GM12878 (cell line): ENCODE measurements around the gene CNN2. TPM values are rescaled to one million over a fixed set of nuclear protein-coding genes. Genes with fewer than 3 reads are reported as not detected.

Experiments
- BCL11A ChIP-seq: IDR thresholded peaks from 2 replicates; pipeline ENCODE4 v1.6.1; 2011; ENCODE audit warnings: low read depth, low read length
- CBX5 ChIP-seq: sonication (generic); IDR thresholded peaks from 2 replicates; pipeline ENCODE4 v1.6.1; 2016; ENCODE audit warnings: low read depth, moderate library complexity, mild to moderate bottlenecking, inconsistent platforms
- CREB1 ChIP-seq: IDR thresholded peaks from 2 replicates; pipeline ENCODE4 v1.6.1; 2012; ENCODE audit warnings: low read depth, mild to moderate bottlenecking, inconsistent platforms
- ELK1 ChIP-seq: IDR thresholded peaks from 2 replicates; pipeline ENCODE4 v1.6.1; 2012; ENCODE audit warnings: low read depth, low read length, improper control_type of control experiment
- ETV6 ChIP-seq, 2 experiments: fragments of 450-650 bp in 1 of 2; IDR thresholded peaks in 1 of 2; conservative IDR thresholded peaks in 1 of 2; 2 replicates each; pipeline ENCODE4 v1.6.1; 2014; ENCODE audit warnings: antibody characterized with exemption in 1 of 2, borderline replicate concordance in 1 of 2, low read depth in 1 of 2, mild to moderate bottlenecking in 1 of 2, moderate library complexity in 1 of 2
- FOS ChIP-seq: IDR thresholded peaks from 3 replicates; pipeline ENCODE4 v1.6.1; 2011; ENCODE audit warnings: borderline replicate concordance; ENCODE audit not compliant: insufficient read length; ENCODE audit errors: extremely low read depth
- FOXK2 ChIP-seq: fragments of 450-650 bp; IDR thresholded peaks from 2 replicates; pipeline ENCODE4 v1.6.1; 2017; ENCODE audit warnings: mild to moderate bottlenecking, moderate library complexity
- GABPA ChIP-seq: IDR thresholded peaks from 2 replicates; pipeline ENCODE4 v1.6.1; 2014; ENCODE audit warnings: antibody characterized with exemption, low read depth, mild to moderate bottlenecking, inconsistent platforms
- HDAC2 ChIP-seq: fragments of 200-600 bp; sonication (generic); IDR thresholded peaks from 2 replicates; pipeline ENCODE4 v1.6.1; 2017
- HDGF ChIP-seq: fragments of 450-650 bp; IDR thresholded peaks from 2 replicates; pipeline ENCODE4 v1.6.1; 2016; ENCODE audit warnings: antibody characterized with exemption
- IKZF1 ChIP-seq: fragments of 450-650 bp; conservative IDR thresholded peaks from 2 replicates; pipeline ENCODE4 v1.6.1; 2017; ENCODE audit warnings: antibody characterized with exemption, mild to moderate bottlenecking
- JUND ChIP-seq: IDR thresholded peaks from 2 replicates; pipeline ENCODE4 v1.6.1; 2012; ENCODE audit warnings: low read depth, mild to moderate bottlenecking, low read length, improper control_type of control experiment, moderate library complexity
- MEF2B ChIP-seq: fragments of 450-650 bp; IDR thresholded peaks from 2 replicates; pipeline ENCODE4 v1.6.1; 2018; ENCODE audit warnings: mild to moderate bottlenecking, moderate library complexity; ENCODE audit not compliant: partially characterized antibody, poor library complexity, severe bottlenecking
- MTA2 ChIP-seq: fragments of 450-650 bp; IDR thresholded peaks from 2 replicates; pipeline ENCODE4 v1.6.1; 2016; ENCODE audit warnings: low read depth, mild to moderate bottlenecking, moderate library complexity
- MYB ChIP-seq: fragments of 150-350 bp; IDR thresholded peaks from 2 replicates; pipeline ENCODE4 v1.6.1; 2014; ENCODE audit warnings: mild to moderate bottlenecking, low read depth, low read length, borderline replicate concordance
- NR2C2 ChIP-seq: IDR thresholded peaks from 2 replicates; pipeline ENCODE4 v1.6.1; 2011; ENCODE audit warnings: borderline replicate concordance, low read depth; ENCODE audit not compliant: control insufficient read depth, insufficient read length
- PAX5 ChIP-seq: IDR thresholded peaks from 2 replicates; pipeline ENCODE4 v1.6.1; 2011; ENCODE audit warnings: low read depth, low read length, borderline replicate concordance
- SMAD5 ChIP-seq: IDR thresholded peaks from 2 replicates; pipeline ENCODE4 v1.6.1; 2016; ENCODE audit warnings: antibody characterized with exemption, low read depth
- SMC3 ChIP-seq: IDR thresholded peaks from 2 replicates; pipeline ENCODE4 v1.6.1; 2011; ENCODE audit warnings: low read length, improper control_type of control experiment, borderline replicate concordance
- SREBF1 ChIP-seq: IDR thresholded peaks from 2 replicates; pipeline ENCODE4 v1.6.1; 2012; ENCODE audit warnings: mild to moderate bottlenecking, low read length
- STAT1 ChIP-seq: fragments of 450-650 bp; conservative IDR thresholded peaks from 2 replicates; pipeline ENCODE4 v1.6.1; 2014; ENCODE audit warnings: antibody characterized with exemption, mild to moderate bottlenecking
- STAT3 ChIP-seq: IDR thresholded peaks from 2 replicates; pipeline ENCODE4 v1.6.1; 2011; ENCODE audit warnings: low read depth, low read length, improper control_type of control experiment
- TAF1 ChIP-seq: IDR thresholded peaks from 2 replicates; pipeline ENCODE4 v1.6.1; 2011; ENCODE audit warnings: mild to moderate bottlenecking, low read depth, low read length, borderline replicate concordance
- TBL1XR1 ChIP-seq: IDR thresholded peaks from 2 replicates; pipeline ENCODE4 v1.6.1; 2012; ENCODE audit warnings: low read depth, low read length, improper control_type of control experiment
- TCF7 ChIP-seq: IDR thresholded peaks from 2 replicates; pipeline ENCODE4 v1.6.1; 2014; ENCODE audit warnings: antibody characterized with exemption, borderline replicate concordance
- ZNF217 ChIP-seq: fragments of 450-650 bp; IDR thresholded peaks from 2 replicates; pipeline ENCODE4 v1.6.1; 2017; ENCODE audit warnings: antibody characterized with exemption, mild to moderate bottlenecking
- ZNF622 ChIP-seq: fragments of 450-650 bp; IDR thresholded peaks from 2 replicates; pipeline ENCODE4 v1.6.1; 2017; ENCODE audit warnings: mild to moderate bottlenecking, inconsistent platforms
- ZSCAN29 ChIP-seq: fragments of 450-650 bp; IDR thresholded peaks from 2 replicates; pipeline ENCODE4 v1.6.1; 2017; ENCODE audit warnings: mild to moderate bottlenecking, moderate library complexity
- polyA plus RNA-seq, 11 experiments: library from polyadenylated mRNA; depleted of rRNA in 4 of 11; unstranded in 6 of 11; stranded (reverse) in 5 of 11; fragments of >200 nt; fragmentation: Nextera tagmentation in 4 of 11; fragmentation: Illumina TruSeq in 1 of 11; extraction: Ambion mirVana in 4 of 11; extraction: Trizol in 1 of 11; gene quantifications; 1 replicate in 1 of 11; 2 replicates in 10 of 11; pipeline versions ENCODE4 v1.2.1 to v1.2.3, GENCODE V29; 2011 to 2016; ENCODE audit warnings: inconsistent platforms in 2 of 11, missing spikeins in 2 of 11, low read depth in 1 of 11
- total RNA-seq, 4 experiments: library from RNA; depleted of rRNA in 3 of 4; stranded (reverse); fragments of >200 nt in 3 of 4; fragmentation: Illumina TruSeq in 1 of 4; extraction: Trizol in 1 of 4; gene quantifications; 2 replicates each; pipeline versions ENCODE4 v1.2.1 to v1.2.3, GENCODE V29; 2013 to 2021
- TF ChIP-seq, protein P1 (sequence below): fragments of 450-650 bp; IDR thresholded peaks from 2 replicates; pipeline ENCODE4 v1.6.1; 2016; ENCODE audit warnings: mild to moderate bottlenecking
- TF ChIP-seq, protein P2 (sequence below): IDR thresholded peaks from 2 replicates; pipeline ENCODE4 v1.6.1; 2012; ENCODE audit warnings: low read length, inconsistent platforms
- TF ChIP-seq, protein P3 (sequence below): fragments of 450-650 bp; IDR thresholded peaks from 2 replicates; pipeline ENCODE4 v1.6.1; 2014; ENCODE audit warnings: mild to moderate bottlenecking

The CNN2 gene
- total and polyA plus RNA-seq, 10 of the 15 experiments (the other 5 are each of a cell fraction or from before 2014, with no cell fraction given): 34.7 to 311 (median 172) TPM

DNA sequence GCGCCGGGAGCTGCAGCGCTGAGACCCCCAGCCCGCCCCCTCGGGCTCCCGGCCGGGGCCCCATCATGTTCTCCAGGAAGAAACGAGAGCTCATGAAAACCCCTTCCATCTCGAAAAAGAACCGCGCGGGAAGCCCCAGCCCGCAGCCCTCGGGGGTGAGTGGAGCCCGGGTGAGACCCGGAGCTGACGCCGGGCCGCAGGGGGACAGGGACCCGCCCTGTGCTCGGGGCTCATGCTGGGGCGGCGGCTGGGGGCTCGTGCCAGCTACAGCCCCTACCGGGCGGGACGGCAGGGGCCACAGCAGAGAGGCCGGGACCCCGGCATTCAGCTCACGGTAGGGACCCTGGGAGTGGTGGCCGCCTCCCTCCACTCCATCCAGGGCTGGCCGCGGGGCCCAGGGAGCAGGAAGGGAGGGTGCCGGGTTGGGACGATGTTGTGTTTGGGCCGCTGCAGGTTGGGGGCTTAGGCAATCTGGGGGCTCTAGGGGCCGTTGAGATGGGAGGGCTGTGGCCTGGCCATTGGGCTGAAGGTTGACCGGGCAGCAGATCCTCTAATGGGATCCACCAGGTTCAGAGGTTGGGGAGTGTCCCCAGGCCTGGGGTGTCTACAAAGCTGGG, 41.0 kb downstream of the CNN2 start (continued):
- peak; percentile 33; the same call in 1 of the 2 replicates for TF ChIP-seq IKZF1
- no peak for TF ChIP-seq STAT1
- TF ChIP-seq JUND: no peak
- TF ChIP-seq MTA2: no peak
- no peak for TF ChIP-seq PAX5
- TF ChIP-seq ZNF217: no peak
- no peak for TF ChIP-seq CBX5
- TF ChIP-seq ZSCAN29: no peak
- TF ChIP-seq GABPA: no peak
- TF ChIP-seq TBL1XR1: no peak
- TF ChIP-seq, protein P1, sequence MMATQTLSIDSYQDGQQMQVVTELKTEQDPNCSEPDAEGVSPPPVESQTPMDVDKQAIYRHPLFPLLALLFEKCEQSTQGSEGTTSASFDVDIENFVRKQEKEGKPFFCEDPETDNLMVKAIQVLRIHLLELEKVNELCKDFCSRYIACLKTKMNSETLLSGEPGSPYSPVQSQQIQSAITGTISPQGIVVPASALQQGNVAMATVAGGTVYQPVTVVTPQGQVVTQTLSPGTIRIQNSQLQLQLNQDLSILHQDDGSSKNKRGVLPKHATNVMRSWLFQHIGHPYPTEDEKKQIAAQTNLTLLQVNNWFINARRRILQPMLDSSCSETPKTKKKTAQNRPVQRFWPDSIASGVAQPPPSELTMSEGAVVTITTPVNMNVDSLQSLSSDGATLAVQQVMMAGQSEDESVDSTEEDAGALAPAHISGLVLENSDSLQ: no peak
- no peak for TF ChIP-seq STAT3
- no peak for TF ChIP-seq SREBF1
- no peak for TF ChIP-seq SMAD5
- 0 out of 2 replicates have a peak, but pooled peaks have one; percentile 14 for TF ChIP-seq TAF1
- no peak for TF ChIP-seq TCF7
- TF ChIP-seq SMC3: no peak
- TF ChIP-seq FOXK2: no peak
- TF ChIP-seq, protein P2, sequence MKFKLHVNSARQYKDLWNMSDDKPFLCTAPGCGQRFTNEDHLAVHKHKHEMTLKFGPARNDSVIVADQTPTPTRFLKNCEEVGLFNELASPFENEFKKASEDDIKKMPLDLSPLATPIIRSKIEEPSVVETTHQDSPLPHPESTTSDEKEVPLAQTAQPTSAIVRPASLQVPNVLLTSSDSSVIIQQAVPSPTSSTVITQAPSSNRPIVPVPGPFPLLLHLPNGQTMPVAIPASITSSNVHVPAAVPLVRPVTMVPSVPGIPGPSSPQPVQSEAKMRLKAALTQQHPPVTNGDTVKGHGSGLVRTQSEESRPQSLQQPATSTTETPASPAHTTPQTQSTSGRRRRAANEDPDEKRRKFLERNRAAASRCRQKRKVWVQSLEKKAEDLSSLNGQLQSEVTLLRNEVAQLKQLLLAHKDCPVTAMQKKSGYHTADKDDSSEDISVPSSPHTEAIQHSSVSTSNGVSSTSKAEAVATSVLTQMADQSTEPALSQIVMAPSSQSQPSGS: no peak
- TF ChIP-seq, protein P3, sequence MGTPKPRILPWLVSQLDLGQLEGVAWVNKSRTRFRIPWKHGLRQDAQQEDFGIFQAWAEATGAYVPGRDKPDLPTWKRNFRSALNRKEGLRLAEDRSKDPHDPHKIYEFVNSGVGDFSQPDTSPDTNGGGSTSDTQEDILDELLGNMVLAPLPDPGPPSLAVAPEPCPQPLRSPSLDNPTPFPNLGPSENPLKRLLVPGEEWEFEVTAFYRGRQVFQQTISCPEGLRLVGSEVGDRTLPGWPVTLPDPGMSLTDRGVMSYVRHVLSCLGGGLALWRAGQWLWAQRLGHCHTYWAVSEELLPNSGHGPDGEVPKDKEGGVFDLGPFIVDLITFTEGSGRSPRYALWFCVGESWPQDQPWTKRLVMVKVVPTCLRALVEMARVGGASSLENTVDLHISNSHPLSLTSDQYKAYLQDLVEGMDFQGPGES: no peak
- TF ChIP-seq CREB1: no peak
- TF ChIP-seq MEF2B: no peak
- TF ChIP-seq ZNF622: no peak
- TF ChIP-seq NR2C2: no peak
- no peak for TF ChIP-seq FOS
- no peak for TF ChIP-seq ELK1
- TF ChIP-seq HDAC2: no peak
- TF ChIP-seq BCL11A: no peak
- TF ChIP-seq MYB: no peak
- TF ChIP-seq ETV6 (conservative IDR thresholded peaks at IDR 0.05 in 1 of 2, IDR thresholded peaks at IDR 0.05 in 1 of 2; ENCODE audit: borderline replicate concordance in 1 of 2, low read depth in 1 of 2): no peak
- 0 out of 2 replicates have a peak, but pooled peaks have one; percentile 69 for TF ChIP-seq HDGF
